Posterior vena cava (tissue), 2 donors: Measurements from ENCODE around the gene VWA8. TPM values are rescaled to one million over a fixed set of nuclear protein-coding genes. Genes with fewer than 3 reads are reported as not detected.
"Not testable (repeated sequence)": the region's sequence is repeated elsewhere in the genome, so short reads cannot be mapped to it uniquely, and the experiment has no call there.

Experiments
- DNase-seq: peaks from one replicate; pipeline ENCODE4 v3.0.0-alpha.2; 2020; ENCODE audit warnings: low spot score
- intact Hi-C, 2 donors: fragments of 100-400 bp; cut with DNase I; formaldehyde crosslinking; loops; one replicate each; pipeline versions ENCODE4 v1.14.1 to v1.14.2; 2022 to 2023
- total RNA-seq, 2 donors: library from RNA; stranded (reverse); fragmentation: NEBNext Ultra II Directional; extraction: Animal tissue kit (Norgen Biotek cat#: 25700); gene quantifications; one replicate each; pipeline ENCODE4 v1.2.1, GENCODE V29; 2021
- donor health status: DM: yes; HTN: yes; CAD: no.
- donor health status: DM: yes; HTN: yes; CAD: no.

Gene VWA8
- total RNA-seq, 2 donors from 2014 or later, result 16.6 to 17.5 TPM

DNA sequence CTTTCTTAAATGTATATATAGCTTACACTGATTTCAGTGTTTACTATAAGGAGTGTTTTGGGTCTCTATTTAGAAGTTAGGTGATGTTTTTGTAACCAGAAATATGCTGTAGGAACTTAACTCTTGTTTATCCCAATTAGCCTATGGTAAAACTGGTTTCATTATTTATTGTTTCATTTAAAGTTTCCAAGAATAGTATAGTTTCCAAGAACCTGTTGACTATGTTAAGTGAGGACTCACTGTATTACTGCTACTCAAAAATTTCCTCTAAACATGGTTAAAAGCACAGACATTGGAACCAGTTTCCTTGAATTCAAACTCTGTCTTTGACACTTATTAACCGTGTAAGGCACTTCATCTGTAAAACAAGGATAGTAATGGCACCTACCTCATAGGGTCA lies 316.2 kb downstream of the VWA8 start:
- no peak for DNase-seq
- intact Hi-C loops, result no loop called here

GRCh38 chr13:41643507-41643906 lies 317.4 kb downstream of the VWA8 start:
- no peak for DNase-seq
- intact Hi-C loops, result no loop called here

DNA sequence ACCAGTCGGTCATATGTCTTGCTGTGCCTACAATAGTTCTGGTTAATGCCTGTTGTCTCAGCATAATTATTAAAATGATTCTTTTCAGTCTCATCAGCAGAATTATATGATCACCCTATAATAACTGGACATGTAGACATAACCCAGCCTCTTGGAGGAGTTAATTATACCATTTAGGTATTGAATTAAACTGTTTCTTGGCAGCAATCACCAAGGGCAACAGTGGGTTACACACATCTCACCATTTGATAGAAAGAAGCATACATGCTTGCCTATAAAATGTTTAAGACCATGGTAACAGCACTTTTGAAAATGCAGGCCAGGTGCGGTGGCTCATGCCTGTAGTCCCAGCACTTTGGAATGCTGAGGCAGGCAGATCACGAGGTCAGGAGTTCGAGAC lies 318.9 kb downstream of the VWA8 start:
- intact Hi-C loops, result no loop called here
- no peak for DNase-seq

- intact Hi-C loops, result no loop called here
- DNase-seq, result no peak
Observed at GRCh38 chr13:41641429-41641828, 319.5 kb downstream of the VWA8 start.

DNA sequence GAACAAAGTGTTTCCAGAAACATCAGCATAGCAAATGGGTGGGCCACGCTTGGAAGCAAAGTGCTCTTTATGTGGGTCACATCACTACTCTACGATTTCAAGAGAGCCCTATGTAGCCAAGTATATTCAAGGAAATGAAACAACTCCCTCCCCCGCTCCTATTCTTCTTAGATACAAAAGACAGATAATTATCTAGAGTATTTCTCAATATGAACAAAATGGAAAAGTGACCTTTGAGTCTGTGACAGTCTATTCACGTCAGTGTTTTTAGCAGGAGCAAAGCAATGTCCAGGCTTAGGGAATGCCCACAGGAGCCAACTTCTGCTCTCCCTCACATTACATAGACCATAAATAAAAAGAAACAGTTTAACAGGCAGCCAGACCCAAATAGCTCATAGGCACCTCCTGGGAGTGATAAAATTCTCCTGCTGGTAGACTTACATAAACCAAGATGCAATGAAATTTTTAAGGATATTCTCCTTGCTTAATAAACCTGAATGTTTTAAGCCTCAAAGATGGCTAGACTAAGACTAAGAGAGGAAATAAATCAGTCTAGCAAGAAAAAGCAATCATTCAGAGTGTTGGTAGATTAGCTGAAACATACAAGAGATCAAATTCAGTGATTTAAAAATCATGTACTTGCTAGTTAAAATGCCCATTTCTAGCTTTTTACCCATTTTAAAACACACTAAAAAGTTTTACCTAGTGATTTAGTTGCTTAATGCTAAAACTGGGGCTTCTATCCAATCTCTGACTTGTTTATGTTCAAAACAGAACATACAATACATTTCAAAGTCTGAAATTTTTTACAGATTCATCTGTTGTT lies 320.7 kb downstream of the VWA8 start:
- no peak for DNase-seq
- intact Hi-C loops, result loop anchor here in 1 of 2 donors (5.0 kb wide), 1 partner anchor 133 kb away; no protein-coding TSS in a partner anchor

- intact Hi-C loops, result loop anchor here in 1 of 2 donors (5.0 kb wide), 1 partner anchor 132 kb away; no protein-coding TSS in a partner anchor
- DNase-seq, result no peak
Observed at GRCh38 chr13:41639237-41639904, 321.5 kb downstream of the VWA8 start.

GRCh38 chr13:41637586-41637985 lies 323.3 kb downstream of the VWA8 start:
- intact Hi-C loops, result loop anchor here in 1 of 2 donors (5.0 kb wide), 1 partner anchor 130 kb away; no protein-coding TSS in a partner anchor
- DNase-seq, result no peak

DNA sequence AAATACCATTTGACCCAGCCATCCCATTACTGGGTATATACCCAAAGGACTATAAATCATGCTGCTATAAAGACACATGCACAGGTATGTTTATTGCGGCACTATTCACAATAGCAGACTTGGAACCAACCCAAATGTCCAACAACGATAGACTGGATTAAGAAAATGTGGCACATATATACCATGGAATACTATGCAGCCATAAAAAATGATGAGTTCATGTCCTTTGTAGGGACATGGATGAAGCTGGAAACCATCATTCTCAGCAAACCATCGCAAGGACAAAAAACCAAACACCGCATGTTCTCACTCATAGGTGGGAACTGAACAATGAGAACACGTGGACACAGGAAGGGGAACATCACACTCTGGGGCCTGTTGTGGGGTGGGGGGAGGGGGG lies 323.9 kb downstream of the VWA8 start:
- intact Hi-C loops, result loop anchor here in 1 of 2 donors (5.0 kb wide), 1 partner anchor 130 kb away; no protein-coding TSS in a partner anchor
- not testable (repeated sequence) for DNase-seq

- DNase-seq, result not testable (repeated sequence)
Observed at GRCh38 chr13:41636590-41636989, 324.3 kb downstream of the VWA8 start.

DNA sequence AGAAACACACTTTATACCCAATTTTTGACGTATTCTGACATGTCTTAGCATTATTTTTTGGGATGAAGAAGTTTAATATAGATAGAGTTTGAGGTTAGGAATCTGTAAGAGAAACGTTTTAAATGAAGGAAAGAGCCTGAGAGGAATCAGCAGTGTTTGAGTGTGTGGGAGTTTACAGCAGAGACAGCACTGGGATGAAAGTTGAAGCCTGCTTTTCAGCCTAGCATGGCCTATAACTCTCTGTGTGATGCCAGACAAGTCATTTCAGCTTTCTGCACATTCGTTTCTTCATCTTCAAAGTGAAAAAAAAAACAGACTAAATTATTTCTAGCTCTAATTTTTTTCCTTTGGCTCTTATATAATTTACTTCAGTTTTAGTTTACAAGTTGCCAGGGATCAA lies 326.5 kb downstream of the VWA8 start:
- intact Hi-C loops, result no loop called here
- DNase-seq, result no peak

More at GRCh38 chr13:41636590-41636989, 324.3 kb downstream of the VWA8 start:
- intact Hi-C loops, result loop anchor here in 1 of 2 donors (5.0 kb wide), 1 partner anchor 129 kb away; no protein-coding TSS in a partner anchor

DNA sequence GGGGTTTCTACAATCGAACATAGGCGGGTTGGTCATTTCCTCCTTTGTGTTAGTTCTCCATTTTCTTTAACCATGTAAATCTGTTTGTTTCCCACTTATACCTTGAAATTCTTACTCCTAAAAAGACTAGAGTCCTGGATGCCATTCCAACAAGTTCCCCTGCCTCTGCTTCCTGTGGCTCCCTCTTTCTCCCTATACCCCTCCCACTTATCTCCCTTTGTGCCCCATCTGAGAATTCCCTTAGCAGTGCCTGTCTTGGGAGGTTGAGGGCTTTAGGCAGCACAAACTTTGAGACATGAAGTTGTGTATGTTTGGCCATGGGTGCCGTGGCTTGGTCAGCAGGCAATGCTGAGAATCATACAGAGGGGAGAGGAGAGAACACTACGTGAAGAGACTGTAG lies 327.1 kb downstream of the VWA8 start:
- intact Hi-C loops, result no loop called here
- DNase-seq, result no peak

GRCh38 chr13:41631296-41631965 lies 329.5 kb downstream of the VWA8 start:
- intact Hi-C loops, result no loop called here
- no peak for DNase-seq

GRCh38 chr13:41627425-41627824 lies 333.5 kb downstream of the VWA8 start:
- DNase-seq, result no peak
- intact Hi-C loops, result no loop called here

DNA sequence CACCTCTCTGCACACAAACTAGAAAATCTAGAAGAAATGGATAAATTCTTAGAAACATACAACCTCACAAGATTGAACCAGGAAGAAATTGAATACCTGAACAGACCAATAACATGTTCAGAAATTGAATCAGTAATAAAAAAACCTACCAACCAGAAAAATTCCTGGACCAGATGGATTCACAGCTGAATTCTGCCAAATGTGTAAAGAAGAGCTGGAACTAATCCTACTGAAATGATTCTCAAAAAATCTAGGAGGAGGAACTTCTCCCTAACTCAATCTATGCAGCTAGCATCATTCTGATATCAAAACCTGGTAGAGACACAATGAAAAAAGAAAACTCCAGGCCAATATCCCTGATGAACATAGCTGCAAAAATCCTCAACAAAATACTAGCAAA lies 336.9 kb downstream of the VWA8 start:
- no peak for DNase-seq
- intact Hi-C loops, result no loop called here

DNA sequence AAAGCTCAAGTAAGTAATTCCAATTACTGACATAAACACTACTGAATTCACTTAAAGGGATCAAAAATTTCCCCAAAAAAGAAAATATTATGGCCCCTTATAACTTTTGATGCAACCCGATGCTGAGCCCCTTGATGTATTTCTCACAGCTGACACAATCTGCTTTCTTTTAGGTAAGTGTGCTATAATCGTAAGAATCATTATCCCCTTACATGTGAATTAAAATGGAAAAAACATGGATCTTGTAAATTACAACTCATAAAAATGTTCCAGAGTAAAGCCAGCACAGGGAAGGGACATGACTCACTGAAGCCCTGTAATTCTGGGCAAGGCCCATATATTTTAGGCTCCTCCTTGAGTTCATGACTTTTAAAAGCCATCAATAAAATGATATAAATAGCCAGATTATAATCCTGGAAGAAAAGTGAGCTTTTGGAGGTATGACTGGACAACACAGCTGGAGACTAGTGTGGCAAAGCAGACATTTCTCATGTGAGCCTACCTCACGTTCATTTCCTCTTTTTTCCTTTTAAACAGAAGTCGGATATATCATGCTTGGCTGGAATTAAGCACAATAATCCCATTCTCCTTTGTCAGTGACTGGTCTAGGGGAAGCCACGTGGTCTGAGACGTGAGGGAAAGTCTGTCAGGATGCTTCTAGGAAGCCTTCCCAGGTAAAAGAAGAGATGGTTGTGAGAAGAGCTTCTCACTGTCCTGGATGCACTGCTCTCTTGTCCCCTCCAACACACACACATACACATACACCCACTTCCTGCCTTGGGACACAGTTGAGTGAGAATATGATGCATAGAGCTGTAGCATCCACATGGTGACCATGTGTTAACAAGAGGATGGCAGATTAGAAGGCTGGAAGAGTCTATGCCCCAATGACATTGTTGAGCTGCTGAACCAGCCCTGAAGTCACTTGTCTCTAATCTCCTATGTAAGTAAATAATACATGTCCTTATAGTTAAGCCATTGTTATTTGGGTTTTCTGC lies 338.2 kb downstream of the VWA8 start:
- no peak for DNase-seq
- intact Hi-C loops, result no loop called here

DNA sequence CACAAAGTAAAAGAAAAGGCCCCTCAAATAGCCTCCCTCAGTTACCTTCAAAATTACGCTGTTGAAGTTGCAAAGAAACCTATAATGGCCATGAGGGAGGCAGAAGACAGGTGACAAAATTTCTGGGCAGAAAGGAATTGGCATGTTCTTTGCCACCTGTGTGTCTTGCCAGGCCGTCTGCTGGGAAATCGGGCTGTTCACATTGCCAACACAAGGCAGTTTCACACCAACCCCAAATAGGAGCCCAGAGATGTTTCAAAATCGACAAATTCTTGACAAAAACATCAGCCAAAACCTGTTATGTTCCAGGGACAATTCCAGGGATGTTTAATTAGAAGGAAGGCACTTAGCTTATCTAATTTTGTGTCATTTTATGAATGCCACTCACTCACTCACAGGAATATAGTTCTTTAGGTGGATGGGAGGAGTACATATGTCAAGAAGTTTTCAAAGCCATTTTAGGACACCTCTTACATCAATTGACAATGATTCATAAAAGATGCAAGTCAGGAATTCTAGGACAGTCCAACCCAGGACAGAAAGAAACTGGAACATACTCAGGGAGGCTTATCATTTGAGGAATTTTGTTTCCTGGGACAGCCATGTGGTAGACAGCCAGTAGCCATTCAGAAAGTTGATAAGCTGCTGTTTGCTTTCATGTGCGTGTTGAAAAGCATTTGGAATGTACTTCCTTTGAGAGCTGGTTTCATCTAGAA lies 339.0 kb downstream of the VWA8 start:
- intact Hi-C loops, result no loop called here
- no peak for DNase-seq

- DNase-seq, intact Hi-C loops: not testable (repeated sequence)
Observed at GRCh38 chr13:41617633-41618032, 343.3 kb downstream of the VWA8 start.

DNA sequence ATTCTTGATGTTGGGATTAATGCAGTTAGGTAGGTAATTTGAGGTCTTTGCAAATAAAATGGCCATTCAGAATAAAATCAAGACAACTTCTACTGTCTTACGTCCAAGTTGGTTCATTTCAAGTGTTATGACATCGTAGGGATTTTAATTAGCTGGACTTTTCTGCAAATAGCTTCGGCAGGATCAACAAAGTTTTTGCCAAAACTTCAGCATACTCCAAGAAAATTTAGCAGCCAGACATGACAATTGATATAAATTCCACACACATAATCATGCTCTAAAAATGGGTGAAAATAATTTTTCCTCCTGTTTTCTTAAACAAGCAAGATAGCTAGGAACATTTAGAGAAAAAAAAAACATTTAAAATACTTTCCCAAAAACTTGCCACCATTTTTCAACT lies 344.8 kb downstream of the VWA8 start:
- intact Hi-C loops, result no loop called here
- no peak for DNase-seq
